Measurements from ENCODE around the gene MYOZ2.

- TF ChIP-seq ZNF274 (IDR thresholded peaks at IDR 0.05; ENCODE audit: low read depth, low read length) (no peak), YY1 (IDR thresholded peaks at IDR 0.05; ENCODE audit: insufficient read depth, insufficient read length) (no peak), SUZ12 (IDR thresholded peaks at IDR 0.05; ENCODE audit: extremely low read depth, insufficient read depth, insufficient read length) (no peak)
Observed at GRCh38 chr4:119190354-119190753, 54.7 kb downstream of the MYOZ2 start.

All from NT2/D1 (cell line).